ENCODE results near the gene CRIP1.

The CRIP1 gene

DNA sequence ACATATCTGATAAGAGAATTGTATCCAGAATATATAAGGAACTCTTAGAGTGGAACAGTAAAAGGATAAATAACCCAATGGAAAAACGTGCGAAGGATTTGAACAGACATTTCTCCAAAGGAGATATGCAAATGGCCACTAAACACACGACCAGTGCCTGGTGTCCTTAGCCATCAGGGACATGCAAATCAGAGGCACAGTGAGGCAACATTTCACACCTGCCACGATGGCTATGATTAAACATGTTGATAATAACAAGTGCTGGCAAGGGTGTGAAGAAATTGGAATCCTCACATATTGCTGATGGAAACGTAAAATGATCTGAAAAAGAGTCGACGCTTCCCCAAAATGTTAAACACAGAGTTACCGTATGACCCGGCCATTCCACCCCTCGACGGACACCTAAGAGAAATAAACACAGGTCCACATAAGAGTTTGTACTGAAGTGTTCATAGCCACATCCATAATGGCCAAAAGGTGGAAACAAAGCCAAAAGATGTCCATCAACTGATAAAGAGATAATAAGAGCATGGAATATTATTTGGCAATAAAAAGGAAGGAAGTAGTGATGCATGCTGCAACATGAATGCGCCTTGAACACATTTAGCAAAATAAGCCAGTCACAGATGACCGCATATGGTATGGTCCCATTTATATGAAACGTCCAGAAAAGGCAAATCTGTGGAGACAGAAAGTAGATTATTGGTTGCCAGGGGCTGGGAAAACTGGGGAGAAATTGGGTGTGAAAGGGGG is 33.4 kb downstream of the CRIP1 start:
- no peak for DNase-seq

DNA sequence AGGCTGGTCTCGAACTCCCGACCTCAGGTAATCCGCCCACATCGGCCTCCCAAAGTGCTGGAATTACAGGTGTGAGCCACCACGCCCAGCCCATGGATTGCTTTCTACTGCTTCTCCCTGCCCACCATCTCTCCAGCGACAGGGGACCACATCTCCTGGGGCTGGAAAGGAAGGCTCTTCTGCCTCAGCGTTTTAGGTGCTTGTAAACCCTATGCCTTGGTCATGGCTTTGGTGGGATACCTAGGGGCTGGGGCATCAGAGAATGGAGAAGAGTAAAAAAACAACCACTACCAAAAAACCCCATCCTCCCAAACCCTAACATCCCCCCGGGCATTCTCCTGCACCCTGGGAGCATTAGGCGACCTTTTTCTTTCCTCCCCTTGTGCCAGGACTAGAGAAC is 38.6 kb downstream of the CRIP1 start:
- no peak for DNase-seq

DNA sequence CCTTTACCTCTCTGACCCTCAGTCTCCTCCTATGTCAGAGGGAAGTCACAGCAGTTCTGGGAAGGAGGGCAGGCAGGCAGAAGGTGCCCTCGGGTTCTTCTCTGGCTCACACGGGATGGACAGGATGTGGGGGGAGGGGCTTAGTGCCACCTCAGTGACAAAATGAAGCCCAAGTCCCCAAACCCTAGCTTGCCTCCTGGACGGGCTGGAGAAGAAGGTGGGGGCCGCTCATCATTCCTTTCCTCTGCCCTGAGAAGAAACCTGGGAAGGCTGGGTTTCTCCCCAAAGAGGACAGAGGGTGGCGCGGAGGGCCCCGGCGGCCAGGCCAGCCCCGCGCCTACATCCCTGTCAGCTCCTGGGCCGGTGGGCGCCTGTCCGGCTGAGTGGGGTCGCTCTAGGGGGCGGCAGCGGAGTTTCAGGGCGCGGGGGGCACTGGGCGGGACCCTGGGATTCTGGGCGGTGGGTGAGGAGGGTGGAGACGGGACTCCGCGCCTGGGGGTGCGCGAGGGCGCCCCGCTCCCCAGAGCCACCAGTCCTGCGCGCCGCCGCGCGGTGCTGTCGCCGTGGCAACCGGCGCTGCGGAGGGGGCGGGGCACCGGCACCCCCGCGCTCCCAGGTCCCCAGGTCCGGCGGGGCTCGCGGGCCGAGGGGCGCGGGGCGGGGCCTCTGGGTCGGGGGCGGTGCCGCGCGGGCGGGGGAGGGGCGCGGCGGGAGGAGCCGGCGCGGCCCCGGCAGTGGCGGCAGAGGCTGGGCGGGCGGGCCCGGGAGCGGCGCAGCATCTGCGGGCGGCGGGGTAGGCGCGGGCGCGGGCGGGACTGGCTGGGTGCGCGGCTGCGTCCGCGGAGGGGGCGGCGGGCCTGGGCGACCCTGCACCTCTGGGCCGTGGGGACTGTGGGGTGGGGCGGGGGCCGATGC is 39.4 kb downstream of the CRIP1 start, which contains the start of gene TMEM121:
Gene TMEM121 (plus strand): TSS at position 723 of the 915 bp plus-strand sequence. CDS start 2,252 bp downstream, outside the sequence.
- peak; percentile 50 for DNase-seq

DNA sequence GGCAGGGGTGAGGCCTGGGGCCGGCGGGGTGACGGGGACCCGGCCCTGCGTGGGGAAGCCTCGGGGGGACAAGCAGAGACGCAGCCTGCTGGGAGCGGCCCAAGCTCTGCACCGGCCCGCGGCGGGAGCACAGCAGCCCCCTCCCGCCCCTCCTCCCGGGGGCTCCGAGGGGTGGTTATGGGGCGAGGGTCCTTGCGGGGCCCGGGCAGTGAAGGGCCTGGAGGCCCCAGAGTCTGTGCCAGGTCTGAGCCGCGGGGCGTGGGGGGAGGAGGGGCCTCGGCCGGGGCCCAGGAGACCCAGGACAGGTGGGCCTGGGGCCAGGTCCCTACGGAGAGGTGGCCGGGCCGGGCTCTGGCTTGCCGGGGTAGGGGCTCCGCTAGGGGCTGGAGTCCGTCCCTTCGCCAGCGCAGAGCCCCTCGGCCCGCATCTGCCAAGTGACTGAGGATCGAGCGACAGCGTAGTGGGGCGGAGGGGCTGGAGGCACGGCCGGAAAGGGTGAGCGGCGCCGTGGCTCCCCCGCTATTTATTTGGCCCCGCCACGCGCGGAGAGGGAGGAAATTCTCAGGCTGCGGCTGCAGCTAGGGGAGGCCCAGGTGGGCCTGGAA is 40.2 kb downstream of the CRIP1 start:
- peak; percentile 23 for DNase-seq

DNA sequence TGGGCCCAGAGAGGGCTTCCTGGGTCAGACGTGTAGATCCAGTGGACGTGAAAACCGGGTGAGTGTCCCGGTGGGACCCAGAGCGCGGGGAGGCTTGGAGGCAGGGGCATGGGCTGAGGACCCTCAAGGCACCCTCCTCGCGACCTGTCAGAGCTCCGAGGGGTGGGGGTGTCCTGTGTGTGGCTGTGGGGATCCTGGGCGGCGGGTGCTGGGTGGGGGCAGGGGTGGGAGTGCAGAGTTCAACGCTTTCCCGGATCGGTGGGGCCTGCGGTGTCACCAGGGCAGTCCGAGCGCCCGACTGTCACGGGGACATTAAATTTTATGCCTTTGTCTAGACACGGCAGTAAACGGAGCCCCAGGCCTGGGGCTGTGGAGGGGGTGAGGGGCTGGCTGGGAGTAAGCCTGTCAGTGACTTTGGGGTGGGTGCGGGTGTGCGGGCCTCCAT is 40.7 kb downstream of the CRIP1 start:
- DNase-seq = no peak

DNA sequence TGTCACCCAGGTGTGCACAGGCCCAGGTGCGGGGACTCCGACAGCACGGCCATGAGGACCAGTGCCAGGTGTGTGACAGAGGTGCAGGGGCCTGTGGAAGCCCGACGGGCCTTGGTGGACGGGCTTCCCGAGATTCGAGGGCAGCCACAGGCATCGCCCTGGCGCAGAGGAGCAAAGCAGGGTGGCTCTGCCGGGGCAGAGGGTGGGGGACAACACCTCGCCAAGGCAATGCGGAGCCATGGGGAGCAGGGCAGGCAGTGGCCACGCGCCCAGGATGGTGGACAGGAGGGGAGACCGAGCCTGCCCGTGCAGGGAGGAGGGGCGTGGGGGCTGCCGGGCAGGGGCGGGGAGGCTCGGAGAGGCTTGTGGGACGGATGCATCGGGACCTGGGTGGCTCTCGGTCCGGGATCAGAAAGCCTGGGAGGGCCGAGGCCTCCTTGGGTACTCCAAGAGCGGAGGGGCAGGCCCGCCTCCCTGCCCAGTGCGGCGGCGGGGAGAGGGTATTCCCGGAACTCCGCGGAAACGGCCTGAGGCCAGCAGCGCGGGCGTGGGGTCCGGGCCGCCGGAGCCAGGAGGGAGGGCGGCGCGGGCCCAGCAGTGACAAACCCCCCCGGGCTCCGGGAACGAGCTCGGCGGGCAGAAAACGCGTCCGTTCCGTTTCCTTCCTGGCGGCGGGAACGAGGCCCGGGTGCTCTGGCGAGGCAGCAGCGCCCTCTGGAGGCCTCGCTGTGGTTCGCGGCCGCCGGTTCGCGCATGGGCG is 41.3 kb downstream of the CRIP1 start:
- DNase-seq = peak; percentile 84

DNA sequence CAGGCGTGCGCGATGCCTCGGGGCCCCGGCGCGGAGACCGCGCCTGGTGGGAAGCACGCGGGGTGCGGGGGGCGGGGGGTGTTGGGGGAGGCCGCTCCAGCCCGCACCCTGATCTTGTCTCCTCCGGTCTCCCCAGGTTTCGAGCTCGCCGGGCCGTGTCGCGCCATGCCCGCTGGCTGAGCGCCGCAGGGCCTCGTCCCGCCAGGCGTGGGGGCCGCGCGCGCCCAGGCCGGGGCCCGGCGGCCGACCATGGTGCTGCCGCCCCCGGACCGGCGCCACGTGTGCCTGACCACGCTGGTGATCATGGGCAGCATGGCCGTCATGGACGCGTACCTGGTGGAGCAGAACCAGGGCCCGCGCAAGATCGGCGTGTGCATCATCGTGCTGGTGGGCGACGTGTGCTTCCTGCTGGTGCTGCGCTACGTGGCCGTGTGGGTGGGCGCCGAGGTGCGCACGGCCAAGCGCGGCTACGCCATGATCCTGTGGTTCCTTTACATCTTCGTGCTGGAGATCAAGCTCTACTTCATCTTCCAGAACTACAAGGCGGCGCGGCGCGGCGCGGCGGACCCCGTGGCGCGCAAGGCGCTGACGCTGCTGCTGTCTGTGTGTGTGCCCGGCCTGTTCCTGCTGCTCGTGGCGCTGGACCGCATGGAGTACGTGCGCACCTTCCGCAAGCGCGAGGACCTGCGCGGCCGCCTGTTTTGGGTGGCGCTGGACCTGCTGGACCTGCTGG is 42.1 kb downstream of the CRIP1 start:
- DNase-seq = peak; percentile 15

DNA sequence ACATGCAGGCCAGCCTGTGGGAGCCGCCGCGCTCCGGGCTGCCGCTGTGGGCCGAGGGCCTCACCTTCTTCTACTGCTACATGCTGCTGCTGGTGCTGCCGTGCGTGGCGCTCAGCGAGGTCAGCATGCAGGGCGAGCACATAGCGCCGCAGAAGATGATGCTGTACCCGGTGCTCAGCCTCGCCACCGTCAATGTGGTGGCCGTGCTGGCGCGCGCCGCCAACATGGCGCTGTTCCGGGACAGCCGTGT is 42.6 kb downstream of the CRIP1 start:
- DNase-seq = no peak

DNA sequence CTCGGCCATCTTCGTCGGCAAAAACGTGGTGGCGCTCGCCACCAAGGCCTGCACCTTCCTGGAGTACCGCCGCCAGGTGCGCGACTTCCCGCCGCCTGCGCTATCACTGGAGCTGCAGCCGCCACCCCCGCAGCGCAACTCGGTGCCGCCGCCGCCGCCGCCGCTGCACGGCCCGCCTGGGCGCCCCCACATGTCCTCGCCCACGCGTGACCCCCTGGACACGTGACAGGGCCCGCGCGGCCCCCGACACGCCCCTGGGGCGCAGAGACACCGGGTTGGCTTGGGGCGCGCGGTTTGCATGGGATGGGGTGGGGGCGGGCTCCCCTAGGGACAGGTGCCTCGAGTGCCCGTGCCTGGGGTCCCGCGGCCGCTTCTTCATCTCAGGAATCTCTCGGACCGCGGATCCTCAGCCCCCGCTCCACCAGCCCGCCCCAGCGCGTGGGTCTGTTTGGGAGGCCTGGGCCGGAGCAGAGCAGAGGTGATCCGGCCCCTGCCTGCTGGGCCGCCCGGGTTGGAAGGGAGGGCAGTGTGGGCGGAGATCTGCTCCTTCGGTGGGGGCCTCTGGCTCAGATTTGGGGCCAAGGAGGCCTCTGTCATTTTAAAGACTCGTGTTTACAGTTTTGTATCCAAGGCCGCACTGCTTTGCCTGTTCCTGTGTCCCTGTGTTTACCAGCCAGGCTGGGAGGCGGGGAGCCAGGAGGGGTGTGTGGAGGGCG is 43.0 kb downstream of the CRIP1 start:
- peak; percentile 40 for DNase-seq

DNA sequence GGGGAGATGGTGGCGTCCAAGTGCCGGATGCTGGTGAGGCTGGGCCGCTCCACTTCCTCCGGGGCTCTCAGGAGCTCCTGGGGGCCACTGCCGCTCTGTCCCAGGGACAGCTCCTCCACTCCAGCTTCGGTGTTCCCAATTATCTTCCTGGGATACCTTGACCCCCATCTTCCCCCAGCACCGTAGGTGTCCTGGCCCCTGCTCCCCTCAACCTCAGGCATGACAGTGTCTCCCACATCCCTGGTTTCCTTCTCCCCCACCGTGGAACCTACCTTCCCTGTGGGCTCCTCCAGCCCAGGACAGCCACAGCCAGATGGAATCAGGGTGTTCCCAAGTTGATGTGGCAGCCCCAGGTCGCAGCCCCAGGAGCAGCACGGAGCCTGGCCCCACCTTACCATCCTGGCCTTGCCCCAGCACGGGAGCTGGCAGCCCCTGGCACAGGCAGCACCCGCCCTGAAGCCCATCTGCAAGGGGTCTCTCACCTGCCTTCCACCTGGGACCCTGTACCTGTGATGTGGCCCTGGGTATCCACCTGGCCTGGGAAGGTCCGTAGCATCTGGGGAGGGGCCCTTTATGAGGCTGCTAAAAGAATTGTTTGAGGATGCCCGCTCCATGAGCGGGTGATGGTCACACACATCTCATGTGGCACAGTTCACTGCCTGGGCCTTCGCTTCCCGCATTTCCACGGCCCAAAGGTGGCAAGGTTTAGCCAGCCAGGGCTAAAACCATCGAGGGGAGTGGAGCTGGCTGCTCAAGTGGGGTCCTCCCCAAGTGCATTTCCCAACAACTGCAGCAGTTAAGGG is 43.8 kb downstream of the CRIP1 start:
- no peak for DNase-seq

DNA sequence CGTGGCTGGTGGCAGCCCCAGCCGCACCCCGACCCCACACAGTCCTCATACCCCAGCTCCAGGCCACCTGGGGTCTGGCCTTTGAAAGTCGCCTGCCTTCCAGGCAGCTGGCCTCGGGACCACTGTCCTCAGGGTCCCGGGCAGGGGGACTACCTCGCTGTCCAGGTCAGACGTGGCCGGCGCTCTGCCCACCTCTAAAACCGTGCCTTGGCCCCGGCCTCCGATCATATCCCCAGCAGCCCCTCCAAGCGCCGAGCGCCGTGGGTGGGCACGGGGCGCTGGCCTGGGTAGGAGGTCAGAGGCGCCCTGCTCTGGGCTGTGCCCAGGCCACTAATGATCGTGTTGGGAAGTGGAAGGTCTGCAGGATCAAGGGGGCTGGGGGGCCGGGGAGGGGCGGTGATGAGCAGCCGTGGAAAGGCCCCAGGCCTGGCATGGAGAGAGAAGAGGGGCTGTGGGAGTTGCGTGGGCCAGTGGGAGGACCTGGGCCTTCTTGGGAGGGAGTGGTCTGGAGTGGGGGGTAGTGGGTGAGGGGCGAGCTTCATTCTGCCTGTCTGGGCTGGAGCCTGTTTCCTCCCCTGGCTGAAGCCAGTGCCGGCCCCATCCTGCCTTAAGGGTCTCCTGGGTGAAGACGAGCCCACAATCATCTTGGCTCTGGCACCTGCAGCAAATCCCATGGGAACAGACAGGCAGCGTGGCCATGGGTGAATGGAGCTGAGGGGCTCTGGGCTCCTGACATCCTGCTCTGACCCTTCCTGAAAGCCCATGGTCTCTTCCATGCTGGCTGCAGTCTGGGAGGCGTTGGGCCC is 44.6 kb downstream of the CRIP1 start:
- no peak for DNase-seq

DNA sequence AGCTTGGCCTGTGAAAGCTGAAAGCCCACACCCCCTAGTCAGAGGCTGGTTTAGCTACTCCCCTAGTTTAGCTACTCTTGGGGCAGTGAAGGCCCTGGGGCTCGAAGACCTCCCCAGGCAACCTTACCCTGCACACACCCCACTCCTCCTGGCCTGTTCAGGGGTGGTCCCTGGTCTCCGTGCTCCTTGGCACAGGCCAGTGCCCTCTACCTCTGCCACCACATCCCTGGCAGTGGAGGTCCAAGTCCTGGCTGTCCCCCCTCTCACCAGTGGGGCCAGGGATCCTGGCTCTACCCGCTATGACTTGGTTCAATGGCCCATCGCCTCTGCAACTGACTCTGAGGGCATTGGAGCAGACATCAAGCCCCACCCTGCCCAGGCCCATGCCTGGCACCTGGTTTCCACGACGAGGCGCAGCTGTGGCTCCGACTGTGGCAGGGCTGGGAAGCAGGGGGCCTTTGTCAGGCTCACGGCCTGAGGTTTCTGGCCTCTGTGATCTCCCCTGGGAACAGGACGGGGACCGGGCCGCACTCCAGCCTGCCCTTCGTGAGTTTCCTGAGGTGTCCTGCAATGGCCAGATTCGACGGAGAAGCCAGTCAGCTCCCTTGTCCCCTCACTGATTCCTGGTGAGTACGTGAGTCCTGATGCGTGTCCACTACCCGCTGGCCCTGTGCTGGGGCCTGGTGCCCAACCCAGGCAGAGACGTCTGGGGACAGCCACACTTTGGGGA is 45.4 kb downstream of the CRIP1 start:
- no peak for DNase-seq

DNA sequence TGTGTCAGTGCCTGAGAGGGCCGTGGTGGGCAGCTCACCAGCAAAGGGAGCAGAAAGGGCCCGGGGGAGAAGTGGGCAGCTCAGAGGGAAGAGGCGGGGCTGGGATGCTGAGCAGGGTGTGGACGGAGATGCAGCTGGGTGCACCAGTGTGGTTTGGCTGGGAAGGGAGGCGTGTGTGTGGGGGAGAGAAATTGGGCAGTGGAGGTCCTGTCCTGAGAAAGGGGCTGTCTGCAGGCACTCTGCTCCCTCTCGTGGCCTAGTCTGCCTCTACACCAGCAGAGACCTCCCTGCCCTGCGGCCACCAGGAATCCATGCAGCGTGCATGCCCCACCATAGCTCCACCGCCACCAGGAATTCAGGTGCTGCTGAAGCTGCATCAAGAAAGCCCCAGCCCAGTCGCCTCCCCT is 46.1 kb downstream of the CRIP1 start:
- peak; percentile 10 for DNase-seq

DNA sequence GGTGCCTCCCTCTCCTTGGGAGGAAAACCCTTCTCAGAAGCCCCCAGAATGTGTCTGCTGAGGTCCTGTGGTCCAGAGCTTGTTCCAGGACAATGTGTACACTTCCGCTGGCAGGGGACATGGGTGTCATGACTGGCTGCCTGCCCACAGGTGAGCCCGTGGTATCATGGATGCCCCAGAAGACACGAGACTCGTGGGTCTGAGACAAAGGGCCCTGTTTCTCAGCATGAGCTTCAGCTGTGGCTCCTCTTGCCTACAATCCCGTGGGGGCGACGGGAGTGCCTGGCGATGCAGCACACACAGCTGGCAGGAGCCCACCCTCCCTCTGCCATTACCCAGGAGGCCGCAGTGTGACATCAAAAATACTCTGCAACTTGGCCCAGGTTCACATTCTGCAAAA is 46.7 kb downstream of the CRIP1 start:
- no peak for DNase-seq

DNA sequence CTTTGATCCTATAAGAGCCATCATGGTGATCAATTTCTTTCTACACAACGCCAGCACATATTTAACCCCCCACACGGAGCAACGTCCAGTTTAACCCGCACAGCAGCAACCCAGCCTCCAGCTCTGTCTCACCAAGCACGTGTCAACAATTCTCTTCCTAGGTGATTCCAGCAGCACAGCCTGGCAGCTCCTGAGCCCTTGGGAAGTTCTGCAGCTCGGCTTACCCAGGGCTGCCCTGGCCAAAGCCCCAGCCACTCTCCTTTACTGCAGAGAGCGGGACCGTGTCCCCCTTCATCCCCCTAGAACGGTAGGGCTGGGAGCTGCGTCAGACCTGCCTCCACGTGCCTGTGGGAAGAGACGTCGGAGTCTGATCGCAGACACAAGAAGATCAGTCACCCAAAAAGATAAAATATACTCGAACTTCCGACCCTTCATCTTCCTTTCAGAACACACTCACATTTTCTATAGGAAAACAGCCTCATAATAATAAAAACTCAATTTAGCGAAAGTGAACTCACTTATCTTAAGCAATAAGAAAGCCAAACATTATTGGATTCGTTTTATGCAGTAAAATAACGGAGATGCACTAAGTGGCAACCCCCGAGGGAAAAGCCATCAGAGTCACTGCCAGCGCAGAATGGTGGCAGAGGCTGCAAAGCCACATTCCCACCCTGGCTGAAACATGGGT is 47.3 kb downstream of the CRIP1 start:
- DNase-seq = no peak

DNA sequence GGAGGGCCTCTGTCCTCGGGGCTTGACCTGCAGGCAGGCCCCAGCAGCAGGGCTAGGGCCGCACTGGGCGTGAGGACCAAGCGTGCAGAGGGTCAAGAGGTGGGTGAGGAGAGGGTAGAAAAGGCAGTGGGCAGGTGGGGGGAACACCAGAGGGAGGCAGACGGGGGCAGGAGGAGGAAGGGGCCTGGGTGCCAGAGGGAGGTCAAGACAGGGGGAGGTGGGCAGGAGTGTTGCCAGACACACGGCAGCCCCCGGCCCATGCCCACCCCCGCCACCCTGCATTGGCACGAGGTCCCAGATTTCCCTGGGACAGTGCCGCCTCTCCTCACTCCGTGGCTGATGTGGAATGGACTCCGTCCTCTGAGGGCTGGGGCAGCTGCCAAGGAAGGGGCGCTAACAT is 47.9 kb downstream of the CRIP1 start:
- DNase-seq = no peak

DNA sequence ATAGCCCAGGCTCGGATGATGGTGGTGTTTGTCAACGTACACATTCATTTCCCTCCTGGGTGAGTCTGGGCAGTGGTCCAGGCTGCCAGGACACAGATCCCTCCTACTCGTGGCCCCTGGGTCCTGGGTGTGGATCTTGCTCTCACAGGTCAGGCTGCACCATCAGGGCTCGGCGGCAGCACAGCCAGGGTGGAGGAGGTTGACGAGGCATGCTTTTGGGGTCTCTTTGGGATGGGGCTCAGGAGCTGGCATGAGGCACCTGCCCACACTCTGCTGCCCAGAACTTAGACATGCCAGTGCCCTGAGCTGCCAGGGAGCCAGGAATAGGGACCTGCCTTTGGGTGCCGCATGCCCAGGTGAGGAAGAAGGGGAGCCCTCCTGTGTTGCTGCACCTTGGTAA is 49.4 kb downstream of the CRIP1 start:
- no peak for DNase-seq
